Activated naive CD4-positive, alpha-beta T cell treated with Interleukin-2 at 50 U/mL for 16 hours (primary cell): ENCODE data around the gene PABPN1L.

Experiments used
- DNase-seq: peaks from one replicate; pipeline ENCODE4 v3.0.0-alpha.2; 2020

The PABPN1L gene

DNA sequence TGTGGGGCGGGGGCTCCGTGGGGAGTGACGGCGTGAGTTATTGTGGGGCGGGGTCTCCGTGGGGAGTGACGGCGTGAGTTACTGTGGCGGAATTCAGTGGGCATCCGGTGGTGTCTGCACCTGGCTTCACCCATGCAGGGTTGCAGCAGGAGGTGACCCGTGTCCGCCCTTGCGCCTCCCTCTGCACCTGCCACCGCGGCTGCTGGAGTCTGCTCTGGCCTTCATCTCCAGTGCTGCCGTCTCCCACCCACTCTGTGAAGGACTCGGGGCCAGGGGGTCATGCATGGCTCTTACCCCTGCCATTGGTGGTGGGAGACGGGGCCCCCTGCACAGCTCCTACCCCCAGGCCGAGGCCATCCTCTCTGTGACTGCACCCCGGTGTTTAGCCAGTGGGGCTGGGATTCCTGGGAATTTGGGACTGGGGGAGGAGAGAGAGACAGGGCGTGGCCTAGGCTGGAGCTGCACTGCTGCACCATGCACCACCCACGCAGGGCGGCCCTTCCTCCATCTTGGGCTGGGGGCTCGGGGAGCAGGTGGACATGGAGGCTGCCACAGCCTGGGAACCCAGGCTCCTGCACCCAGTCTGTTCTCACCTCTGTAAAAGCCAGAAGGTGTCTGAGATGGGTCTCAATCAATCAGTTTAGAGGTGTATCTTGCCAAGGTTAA is 1.3 kb upstream of the PABPN1L start:
- DNase-seq: no peak

DNA sequence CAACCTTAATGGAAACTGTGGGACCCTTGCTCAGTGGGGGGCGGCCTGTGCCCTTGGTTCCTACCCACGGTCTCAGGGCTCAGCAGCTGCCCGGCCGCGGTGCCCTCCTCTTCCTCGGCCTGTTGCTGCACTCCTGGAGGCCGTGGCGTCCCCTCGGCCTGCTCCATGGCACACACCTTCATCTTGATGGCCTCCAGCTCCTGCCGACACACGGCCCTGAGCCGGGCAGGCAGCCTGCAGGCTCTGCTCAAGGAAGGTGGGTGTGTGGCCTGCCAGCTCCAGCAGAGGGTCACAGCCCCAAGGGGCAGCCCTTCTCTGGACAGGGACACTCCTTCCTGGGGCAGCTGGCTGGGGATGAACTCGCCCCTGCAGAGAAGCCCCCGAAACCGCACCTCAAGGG is 718 bp downstream of the PABPN1L start:
- DNase-seq: no peak

DNA sequence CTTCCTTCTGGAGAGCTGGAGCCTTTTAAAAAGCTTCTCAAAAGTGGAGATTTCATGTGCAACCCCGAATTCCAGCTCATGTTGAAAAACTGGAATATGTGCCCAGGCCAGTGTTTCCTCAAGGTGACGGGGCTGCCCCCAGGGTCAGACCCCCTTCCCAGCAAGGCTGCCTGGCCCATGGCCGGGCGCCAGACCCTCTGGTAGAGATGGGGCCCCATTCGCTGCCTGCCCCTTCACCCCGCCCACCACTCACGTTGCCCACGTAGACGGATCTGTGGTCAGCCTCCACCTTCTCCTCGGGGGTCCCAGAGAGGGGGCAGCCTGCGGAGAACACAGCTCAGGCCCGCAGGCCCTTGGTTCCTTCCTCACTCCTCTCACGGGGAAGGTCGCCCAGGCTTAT is 1.1 kb downstream of the PABPN1L start:
- DNase-seq: no peak

DNA sequence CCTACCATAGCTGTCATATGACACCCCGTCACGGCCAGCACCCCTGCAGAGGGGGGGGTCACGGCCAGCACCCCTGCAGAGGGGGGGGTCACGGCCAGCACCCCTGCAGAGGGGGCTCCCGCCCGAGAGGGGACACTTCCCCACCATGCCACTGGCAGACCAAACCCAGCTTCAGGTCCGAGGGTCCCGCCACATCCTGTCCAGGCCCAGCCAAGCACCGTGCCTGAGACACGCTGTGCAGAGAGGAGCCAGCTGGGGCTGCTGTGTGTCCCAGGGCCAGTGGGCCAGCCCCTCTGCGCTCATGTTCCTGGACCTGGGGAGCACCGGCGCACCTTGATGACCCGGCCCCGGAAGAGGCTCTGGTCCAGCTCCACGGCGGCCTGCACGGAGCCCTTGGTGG is 1.9 kb downstream of the PABPN1L start:
- no peak for DNase-seq

DNA sequence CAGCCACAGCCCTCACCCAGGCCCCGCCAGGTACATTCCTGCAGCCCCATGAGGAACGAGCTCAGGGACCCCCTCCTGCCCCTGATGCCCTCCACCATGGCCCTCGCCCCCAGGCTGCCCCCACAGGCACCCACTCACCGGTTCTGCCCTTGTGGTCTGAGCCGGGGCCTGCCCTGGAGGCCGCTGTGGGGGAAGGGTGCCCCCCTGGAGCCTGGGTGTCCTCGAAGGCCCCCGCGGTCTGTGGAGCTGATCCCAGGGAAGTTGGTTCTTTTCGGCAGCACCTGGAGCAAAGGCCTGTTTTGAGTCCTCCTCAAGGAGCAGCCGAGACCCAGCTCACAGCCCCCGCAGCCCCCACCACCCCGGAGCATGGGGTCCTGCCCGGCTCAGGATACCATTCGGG is 2.4 kb downstream of the PABPN1L start:
- DNase-seq: no peak

DNA sequence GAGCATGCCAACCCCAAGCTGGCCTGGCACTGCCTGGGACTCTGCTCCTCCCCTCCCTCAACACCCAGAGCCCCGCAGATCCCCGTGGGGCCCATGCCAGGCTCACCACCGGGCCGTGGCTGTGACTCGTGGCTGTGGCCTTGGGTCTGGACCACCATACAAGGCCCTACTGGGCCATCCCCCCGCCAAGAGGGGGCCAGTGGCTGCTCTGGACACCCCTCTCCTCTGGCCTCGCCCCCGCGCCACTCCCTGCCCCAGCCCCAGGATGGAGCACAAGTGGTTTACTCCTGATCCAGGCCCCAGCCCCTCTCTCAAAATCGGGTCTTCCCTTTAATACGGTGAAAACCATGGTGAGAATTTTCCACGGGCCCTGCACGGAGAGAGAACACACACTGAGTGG is 3.0 kb downstream of the PABPN1L start:
- DNase-seq: no peak

DNA sequence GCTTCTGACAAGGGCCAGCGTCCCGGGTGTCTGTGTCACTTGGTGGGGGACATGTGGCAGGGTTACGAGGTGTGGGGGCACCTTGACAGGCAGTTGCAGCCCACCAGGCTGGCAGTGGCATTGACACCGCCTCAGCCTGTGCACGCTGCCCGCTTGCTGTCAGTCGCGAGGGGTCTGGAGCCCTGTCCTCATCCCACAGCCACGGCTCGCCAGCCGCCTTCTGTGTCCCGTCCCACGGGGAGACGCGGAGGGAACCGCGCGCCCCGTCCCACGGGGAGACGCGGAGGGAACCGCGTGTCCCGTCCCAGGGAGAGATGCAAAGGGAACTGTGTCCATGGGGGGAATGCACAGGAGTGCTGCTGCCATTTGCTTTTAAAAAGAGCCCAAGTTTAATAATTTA is 3.5 kb downstream of the PABPN1L start:
- DNase-seq: no peak

DNA sequence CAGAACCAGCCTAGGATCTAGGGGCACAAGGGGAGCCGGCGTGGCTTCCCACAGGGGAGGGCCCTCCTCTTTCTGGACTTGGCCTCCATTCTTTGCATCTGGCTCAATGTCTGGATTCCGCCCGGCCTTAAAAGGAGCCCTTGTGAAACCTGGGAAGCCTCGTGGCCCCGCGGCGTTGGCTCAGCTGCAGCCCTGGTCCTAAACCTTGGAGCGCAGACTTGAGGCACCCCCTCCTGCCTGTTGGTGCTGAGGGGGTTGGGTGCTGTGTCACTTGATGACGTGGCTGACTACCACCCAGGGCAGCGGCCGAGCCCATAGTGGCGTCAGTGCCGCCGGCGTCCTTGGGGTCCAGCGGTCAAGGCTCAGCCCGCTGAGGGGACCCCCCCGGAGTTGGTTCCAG is 5.1 kb downstream of the PABPN1L start:
- no peak for DNase-seq

DNA sequence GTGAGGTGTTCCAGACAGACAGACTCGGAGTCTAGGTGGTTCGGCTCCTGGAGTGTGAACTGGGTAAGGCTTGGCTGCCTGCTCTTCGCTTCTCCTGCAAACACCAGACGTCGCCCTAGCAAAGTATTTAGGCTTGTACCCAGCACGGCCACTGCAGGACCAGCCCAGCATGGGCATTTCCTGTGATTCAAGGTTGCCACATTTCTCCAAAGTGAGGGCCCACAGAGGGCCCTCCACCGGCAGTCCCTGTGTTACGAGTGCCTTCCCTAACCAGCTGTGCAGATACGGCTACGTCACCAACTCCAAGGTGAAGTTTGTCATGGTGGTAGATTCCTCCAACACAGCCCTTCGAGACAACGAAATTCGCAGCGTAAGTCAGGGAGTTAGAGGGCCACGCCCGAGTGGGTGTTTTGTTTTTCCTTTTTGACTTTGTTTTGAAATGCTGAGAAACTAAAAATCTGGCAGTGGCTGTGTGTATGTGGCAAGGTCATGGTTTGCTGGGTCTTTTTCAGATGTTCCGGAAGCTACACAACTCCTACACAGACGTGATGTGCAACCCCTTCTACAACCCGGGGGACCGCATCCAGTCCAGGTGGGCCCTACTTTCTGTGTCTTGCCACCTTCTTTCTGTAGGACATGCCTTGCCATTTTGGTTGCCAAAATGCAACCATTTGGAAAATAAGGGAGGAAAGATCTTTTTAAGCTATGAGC is 6.9 kb downstream of the PABPN1L start:
- no peak for DNase-seq

DNA sequence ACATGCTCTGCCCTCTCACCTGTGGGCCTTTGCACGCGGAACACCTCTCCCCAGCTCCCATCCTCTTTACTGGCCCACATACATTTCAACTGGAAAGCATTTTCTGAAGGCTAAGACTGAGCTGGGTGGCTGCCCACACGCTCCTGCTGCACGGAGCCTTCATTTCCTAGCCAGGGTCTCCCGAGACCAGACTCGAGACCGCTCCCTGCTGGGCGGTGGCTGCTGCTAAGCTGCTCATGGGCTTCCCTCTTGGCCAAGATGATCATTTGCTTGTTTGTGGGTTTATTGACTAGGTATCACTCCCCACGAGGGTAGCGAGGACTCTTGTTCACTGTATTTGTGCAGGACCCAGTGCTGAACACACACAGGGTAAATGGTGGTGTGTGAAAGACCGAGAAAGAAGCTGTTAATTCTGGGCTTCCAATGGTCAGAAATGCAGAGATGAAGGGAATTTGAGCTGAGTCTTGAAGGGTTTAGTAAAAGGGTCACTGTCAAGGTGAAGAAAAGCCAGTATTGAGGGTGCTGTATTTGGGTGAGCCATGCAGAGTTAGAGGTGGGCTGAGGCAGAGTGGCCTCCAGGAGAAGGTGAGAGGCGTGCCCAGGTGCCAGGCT is 8.6 kb downstream of the PABPN1L start:
- DNase-seq: peak; percentile 80

DNA sequence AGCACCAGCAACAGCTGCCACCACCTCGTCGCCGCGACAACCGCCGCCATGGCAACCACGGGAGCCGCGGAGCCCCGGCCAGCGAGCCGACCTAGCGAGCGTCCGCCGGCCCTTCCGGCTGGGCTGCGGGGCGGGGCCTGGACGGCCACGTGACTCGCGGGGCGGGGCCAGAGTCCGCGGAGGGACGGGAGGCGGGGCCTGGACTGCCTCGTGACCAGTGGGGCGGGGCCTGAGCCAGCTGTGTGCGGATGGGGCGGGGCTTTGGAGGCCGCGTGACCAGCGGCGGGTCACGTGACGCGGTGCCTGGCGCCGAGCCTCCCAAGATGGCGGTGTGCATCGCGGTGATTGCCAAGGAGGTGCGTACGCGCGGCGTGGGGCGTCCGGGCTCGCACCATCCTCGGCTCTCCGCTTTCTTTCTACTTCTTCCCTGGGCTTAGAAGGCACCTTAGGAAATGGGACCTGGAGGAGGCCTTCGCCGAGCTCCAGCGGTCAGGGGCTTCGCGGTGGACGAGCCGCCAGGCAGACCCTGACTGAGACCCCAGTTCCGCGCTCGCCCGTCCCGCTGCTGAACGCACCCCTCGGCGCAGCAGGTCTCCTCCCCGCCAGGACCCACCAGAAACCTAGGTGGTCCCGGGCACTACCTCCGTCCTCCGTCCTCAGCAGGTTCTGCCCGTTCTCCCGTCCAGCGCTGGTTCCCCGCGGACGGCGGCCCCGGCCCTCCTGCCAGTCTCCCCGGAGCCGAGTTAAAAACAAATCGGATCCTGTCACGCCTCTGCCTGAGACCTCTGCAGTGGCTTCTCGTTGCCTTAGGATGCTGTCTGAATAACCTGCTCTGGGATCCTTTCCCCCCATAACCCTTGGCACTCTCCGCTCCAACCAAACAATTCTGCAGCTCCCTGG is 9.4 kb downstream of the PABPN1L start, which contains the start of the genes GALNS and TRAPPC2L:
Gene GALNS, minus strand, starts transcription at position 120 of the 900 bp plus-strand sequence. Its CDS starts 70 bp downstream, at position 50.
Gene TRAPPC2L, plus strand, starts transcription at position 300 of the 900 bp plus-strand sequence. Its CDS starts 24 bp downstream, at position 324.
- peak; percentile 99 for DNase-seq

DNA sequence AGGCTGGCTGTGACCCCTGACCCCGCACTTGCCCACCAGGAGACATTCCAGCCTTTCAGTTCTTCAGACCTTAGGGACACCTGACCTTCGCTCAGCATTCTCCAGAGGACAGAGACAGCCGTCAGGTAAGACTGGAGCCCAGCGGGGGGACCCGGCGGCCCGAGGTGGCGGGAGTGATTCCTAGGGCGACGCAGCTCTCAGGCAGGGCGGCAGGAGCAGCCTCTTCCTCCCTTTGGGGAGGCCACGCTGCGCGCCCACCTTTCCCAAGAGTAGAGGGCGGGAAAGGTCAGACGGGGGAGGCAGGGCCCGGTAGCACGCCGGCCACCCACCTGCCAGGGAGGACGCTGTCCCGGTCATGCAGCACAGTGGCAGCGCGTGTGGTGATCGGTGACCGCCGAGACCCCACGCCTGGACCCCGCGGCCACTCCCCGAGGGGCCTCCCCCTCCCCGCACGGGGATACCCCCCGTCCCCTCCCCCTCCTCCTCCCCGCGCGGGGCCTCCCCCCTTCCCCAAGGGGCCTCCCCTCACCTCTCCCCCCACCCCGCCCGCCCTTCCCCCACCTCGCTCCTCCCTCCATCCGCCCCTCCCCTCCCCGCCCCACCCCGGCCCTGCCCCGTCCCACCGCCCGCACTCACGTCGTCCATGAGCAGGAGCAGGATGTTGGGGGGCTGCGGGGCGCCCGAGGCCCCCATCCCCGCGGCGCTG is 10.2 kb downstream of the PABPN1L start:
- DNase-seq: no peak

DNA sequence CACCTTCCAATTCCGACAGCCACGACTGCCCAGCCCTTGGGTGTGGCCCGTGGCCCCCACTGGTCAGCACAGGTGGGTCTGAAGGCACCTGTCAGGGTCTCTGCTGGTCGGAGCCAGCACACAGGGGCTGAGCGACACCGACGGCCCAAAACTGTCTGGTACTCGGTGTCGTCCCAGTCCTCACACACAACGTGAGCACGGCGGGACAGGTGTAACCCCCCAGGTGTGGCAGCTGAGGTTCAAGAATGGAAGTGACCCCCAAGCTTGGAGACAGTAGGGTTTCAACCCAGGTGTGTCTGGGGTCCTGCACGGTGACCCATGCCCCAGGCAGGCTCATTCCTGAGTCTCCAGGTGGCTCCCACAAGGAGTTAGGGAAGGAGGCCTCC is 10.7 kb downstream of the PABPN1L start:
- no peak for DNase-seq

DNA sequence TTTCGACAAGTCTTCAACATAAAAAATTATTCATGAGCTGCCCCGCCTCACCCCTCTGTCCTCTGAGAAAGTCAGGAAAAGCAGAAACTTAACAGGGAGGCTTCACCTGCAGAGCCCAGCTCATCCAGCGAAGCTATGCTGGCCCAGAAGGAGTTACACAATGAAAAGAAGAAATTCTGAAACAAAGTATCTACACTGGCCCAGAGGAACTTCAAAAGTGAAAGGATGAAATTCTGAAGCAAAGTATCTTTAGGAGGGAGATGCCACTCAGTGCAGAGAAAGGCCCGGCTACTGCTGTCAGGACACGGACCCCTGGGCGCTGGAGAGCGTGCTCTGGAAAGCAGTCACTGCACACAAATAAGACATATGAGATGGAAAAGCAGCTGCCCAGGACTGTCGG is 11.3 kb downstream of the PABPN1L start:
- no peak for DNase-seq

DNA sequence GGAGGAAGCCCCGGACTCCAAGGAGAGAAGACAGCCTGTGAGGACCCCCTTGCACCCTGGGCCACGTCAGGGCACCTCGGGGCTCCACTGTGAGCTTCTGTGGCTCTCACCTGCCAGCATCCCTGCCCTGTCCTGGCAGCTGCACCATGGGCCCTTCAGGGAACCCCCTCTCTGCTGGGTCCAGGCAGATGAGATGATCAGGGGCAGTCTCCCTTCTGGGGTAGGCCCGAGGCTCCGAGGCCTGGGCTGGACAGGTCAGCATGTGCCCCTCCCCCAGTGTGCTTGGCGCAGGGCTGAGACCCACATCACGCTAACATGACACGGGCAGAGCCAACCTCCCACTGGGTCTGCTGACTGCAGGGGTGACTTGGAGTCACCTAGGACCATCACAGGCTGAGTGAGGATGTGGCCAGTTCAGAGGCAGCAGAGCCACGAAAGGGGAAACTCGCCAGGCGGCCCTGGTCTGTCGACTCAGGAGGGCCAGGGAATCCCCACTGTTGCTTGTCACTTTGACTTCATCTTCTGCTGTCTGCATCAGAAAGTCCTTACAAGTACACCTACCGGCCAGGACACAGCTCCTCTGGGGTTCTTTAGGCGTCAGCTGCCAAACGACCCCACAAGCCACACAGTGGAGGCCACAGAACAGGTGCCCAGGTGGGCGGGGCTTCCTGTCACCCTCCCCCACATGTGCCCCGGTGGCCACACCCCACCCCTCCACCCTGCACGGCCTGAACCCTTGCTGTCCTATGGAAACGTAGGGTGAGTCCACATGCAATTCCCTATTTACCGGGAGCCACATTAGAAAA is 12.0 kb downstream of the PABPN1L start:
- DNase-seq: peak; percentile 11

DNA sequence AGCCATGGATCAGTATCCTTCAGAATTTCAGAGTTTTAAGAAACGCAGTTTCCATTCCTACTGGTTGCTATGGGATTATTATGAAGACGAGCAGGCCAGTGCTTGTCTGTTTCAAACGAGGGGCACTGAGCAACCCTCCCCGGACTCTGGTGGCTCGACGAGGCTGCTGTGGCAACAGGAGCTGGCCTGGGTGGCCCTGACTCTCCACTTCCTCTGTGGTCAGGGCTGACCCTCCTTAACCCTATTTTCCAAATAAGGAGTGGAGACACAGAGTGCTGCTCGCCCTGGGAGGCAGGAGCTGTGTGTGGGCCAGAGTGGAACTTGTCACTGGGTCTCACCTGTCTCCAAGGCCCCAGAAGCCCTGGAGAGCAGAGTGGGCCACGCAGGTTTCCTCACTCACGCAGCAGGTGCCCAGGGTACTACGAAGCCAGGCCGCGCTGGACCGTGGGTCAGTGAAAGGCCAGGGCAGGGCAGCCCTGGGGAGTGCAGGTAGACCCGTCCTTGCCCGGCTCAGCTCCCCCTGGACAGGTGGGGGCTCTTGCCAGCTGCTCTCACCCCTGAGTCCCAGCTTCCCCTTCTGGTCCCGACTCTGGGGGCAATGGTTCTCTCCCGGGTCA is 13.0 kb downstream of the PABPN1L start:
- no peak for DNase-seq

DNA sequence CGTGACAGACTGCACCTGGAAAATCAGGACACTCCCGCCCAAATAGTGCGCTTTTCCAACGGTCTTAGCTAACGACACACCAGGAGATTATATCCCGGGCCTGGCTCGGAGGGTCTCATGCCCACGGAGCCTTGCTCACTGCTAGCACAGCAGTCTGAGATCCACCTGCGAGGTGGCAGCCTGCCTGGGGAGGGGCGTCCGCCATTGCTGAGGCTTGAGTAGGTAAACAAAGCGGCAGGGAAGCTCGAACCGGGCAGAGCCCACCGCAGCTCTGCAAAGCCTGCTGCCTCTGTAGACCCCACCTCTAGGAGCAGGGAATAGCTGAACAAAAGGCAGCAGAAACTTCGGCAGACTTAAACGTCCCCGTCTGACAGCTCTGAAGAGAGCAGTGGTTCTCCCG is 14.8 kb downstream of the PABPN1L start:
- no peak for DNase-seq

DNA sequence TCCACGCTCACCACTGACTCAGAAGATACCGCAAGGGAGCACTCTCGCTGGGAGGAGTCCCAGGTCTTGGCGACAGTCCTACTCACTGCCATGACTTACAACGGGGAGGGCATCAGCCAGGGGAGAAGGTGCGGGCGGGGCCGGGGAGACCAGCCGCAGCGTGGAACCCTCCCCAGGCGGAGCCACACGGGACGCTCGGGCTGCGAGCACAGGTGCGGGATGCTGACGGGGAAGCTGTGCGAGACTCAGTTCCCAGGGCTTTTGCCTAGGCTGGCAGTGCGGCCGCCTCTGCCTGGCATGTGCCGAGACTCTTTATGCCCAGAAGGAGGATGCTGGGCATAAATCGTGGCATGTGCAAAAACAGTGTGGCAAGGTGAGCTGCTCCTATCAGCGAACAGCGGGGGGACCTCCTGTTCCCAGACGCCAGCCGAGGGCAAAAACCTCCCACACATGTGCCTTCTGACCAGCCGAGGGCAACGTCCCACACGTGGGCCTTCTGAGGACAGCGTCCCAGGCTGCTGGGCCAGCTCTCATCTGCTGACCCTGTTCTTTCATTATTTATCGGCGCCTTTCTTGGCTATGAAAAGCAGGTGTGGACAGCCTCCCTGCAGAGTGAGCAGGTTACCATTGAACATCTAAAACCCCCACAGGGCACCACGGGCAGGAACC is 15.8 kb downstream of the PABPN1L start:
- DNase-seq: no peak

DNA sequence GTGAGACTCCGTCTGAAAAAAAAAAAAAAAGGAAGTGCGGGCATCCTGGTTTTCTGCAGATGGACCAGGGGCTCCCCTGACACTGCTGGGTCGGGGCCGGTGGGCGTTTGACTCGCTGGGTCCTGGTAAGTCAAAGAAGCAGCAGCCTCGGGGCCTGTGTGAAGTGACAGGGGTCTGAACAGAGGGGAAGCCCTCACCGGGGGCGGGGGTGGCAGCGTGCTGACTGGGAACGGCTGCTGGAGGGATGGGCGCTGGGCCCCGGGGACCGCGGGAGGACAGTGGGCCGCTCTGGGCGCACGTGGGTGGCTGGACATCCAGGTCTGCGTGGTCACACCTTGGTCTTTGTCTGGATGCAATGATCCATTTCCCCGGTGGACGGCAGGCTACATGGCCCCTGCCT is 17.9 kb downstream of the PABPN1L start:
- DNase-seq: no peak

DNA sequence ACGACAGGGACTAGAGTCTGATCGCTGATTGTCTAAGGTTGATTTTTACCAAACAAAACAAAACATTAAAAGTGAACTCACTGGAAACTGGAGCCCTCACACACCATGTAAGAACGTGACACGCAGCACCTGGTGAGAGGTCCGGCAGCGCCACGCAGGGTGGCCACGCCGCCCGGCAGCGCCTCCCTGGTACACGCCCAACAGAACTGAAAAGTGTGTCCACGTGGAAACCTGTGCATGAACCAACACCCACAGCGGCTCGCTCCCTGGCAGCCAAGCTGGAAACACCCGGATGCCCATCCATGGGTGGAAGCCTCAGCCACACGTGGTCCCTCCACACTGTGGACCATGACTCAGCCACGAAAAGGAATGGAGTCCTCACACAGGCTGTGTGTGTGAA is 18.8 kb downstream of the PABPN1L start:
- DNase-seq: no peak

DNA sequence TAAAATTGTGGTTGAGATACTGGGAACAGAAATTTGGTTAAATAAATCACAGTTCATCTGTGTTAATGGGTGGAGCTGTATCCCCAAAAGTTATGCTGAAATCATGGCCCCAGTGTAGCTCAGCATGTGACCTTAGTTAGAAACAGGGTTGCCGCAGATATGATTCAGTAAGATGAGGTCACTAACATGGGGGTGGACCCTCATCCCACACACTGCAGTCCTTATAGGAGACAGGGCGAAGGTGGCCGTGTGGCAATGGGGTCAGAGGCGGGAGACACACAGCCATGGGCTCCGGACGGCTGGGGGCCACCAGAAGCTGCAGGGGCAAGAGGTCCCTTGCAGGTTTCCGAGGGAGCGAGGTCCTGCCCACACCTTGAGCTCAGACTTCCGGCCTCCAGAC is 20.4 kb downstream of the PABPN1L start:
- DNase-seq: no peak
